EH (cell line): ENCODE results near the gene LETM1.

Source experiments
- DNase-seq: peaks from one replicate; pipeline ENCODE4 v3.0.0-alpha.2; 2015; ENCODE audit warnings: low read depth

LETM1 gene

GRCh38 chr4:1872870-1873269, 16.9 kb upstream of the LETM1 start:
- peak; percentile 86 for DNase-seq

DNA sequence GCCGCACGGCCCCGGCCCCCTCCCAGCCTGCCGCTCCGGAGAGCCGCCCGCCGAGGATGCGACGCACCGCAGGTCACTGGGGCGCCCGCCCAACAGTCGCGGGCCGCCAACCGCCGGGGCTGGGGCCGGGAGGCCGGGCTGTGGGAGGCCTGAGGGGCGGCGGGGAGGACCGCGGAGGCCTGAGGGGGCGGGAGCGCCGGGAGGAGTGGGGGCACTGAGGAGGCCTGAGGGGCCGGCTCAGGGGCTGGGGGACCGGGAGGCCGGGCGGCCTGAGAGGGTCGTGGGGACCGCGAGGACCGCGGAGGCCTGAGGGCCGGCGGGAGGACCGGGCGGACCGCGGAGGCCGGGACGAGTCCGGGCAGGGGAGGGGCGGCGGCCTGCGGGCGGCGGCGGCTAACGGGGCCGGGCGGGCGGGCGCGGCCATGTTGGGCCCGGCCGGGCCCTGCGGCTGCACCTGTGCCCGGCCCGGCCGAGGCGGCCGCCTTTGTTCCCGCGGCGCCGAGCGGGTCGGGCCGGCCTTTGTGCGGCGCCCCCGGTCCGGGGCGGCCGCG, 15.6 kb upstream of the LETM1 start:
- no peak for DNase-seq

DNA sequence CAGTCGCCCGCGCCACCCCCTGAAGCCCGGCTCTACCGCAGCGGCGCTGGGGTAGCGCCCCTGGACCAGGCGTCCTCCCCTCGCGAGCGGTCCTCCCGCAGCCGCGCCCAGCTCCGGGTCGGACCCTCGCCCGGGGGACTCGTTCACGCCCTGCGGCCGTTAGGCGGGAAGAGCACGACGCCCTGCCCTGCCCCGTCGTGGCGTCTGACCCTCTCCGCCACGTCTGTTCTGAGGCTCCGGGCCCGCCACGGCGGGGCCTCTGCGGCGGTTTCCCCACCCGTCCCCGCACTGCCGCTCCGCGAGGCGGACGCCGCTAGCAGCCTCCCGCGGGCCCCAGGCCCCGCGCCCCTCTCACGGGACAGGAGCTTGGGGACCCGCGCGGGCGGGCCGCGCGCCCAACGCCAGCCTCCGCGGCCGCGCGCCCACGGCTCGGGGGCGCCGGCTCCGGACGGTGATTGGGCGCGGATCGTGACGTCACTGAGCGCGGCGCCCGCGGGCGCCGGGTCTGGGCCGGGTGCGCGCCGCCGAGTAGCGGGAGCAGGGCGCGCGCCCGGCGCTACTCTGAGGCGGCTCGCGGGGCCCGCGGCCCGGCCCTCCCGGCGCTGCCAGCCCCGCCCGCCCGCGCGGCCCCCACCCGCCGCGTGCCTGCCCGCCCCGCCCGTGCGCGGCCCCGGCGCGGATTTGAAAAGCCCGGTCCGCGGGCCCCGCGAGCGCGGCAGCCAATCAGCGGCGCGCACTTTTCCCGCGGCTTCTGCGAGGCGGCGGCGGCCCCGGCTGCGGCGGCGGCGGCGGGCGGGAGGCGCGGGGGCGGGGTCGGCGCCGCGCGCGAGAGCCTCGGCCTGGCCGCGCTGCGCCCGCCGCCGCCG, 14.9 kb upstream of the LETM1 start, which contains the start of gene NSD2:
Gene NSD2 (plus strand): TSS at position 816 of the 866 bp plus-strand sequence. CDS start 29,262 bp downstream, outside the sequence.
- peak; percentile 89 for DNase-seq

DNA sequence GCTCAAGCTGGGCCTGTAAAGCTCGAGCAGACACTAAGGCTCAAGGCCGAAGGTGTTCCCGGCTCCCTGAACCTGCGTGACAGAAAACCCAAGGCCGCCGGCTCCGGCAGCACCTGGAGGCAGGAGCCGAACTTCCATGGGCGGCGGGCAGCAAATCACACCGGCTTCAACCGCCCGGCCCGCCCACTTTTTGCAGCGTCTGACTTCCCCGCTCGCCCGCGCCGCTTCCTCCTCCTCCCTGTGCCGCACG, 14.3 kb upstream of the LETM1 start:
- DNase-seq, result peak; percentile 85

DNA sequence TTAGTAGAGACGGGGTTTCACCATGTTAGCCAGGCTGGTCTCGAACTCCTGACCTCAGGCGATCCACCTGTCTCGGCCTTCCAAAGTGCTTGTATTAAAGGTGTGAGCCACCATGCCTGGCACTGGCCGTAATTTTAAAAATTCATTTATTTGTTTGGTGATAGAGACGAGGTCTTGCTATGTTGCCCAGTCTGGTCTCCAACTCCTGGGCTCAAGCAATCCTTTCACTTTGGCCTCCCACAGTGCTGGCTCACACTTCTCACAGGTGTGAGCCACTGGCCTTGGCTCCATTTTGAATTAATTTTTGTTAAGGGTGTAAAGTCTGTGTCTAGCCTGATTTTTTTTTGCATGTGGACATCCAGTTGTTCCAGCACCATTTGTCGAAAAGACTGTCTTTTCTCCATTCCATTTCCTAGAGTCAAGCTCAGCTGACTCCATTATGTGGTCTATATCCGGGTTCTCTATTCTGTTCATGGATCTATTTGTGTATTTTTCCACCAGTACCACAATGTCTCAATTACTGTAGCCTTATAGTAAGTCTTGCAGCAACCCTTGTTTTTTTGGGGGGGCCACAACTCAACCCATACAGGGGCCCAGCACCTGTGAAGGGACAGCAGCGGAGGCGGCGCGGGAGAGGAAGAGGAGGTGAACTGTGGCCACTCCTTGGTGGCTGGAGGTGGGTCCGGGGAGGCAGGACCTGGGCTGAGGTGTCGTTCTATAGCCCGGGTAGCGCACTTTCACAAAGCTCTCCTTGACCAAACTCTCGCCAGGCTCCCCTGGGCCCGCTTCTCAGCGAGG, 13.8 kb upstream of the LETM1 start:
- DNase-seq, result no peak

DNA sequence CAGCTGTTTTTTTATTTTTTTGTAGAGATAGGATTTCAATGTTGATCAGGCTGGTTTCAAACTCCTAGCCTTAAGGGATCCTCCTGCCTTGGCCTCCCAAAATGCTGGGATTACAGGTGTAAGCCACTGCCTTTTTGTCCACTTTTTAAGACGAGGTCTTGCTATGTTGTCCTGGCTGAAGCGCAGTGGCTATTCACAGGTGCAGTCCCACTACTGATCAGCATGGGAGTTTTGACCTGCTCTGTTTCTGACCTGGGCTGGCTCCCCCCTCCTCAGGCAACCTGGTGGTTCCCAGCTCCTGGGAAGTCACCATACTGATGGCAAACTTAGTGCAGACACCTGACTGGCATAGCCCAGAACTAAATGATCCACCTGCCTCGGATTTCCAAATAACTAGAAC, 13.0 kb upstream of the LETM1 start:
- no peak for DNase-seq

DNA sequence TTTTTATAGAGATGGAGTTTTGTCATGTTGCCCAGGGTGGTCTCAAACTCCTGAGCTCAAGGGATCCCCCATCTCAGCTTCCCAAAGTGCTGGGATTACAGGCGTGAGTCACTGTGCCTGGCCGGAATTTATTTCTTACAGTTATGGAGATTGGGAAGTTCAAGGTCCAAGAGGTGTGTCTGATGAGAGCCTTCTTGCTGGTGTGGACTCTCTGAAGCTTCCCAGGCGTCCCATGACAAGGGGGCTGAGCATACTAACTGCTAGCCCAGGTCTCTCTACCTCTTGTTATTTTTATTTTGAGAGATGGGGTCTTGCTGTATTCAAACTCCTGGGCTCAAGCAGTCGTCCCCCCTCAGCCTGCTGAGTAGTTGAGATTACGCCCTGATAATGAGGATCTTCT, 12.3 kb upstream of the LETM1 start:
- DNase-seq, result no peak

- DNase-seq, result no peak
Measured at GRCh38 chr4:1866189-1866661, 10.3 kb upstream of the LETM1 start.

- no peak for DNase-seq
Measured at GRCh38 chr4:1864076-1865008, 8.4 kb upstream of the LETM1 start.

GRCh38 chr4:1863297-1864033, 7.5 kb upstream of the LETM1 start:
- no peak for DNase-seq

GRCh38 chr4:1862961-1863296, 7.0 kb upstream of the LETM1 start:
- no peak for DNase-seq

DNA sequence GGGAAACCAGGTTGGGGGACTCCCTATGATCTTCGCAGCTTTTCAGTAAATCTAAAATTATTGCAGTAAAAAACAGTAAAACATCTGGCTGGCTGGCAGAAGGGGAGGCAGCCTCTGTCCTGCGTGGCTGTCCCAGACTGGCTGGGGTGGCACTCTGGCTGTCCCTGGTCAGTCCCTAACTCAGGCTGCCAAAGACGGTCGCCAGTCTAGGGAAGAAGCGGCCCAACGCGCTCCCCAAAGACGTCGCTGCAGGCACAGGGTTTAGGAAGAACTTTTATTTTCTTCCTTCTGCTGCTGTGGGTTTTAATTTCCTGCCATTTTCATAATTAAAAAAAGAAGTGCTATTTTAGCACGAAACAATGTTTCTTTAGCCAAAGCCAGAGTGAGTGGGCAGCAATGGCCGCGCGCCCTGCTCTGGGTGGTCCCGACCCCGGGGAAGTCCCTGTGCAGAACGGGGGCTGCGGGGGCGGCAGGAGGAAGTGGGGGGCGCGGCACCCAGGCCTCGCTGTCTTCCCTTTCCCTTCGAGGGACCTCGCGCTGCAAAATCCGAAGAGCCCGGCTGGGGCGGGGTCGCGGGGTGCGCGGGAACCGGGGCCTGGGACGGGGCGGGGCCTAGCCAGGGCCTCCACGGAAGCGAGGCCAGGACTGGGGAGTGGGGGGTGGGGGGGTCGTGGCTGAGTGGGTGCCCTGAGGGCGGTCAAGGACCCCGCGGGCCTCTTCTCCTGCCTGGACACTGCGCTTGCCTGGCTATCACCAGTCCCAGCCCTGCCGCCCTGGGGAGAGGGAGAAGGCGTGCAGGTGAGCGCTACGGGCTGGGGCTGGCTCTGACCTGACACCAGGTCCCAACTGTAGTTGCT, 6.3 kb upstream of the LETM1 start:
- no peak for DNase-seq

GRCh38 chr4:1859389-1859753, 3.4 kb upstream of the LETM1 start:
- DNase-seq, result no peak

DNA sequence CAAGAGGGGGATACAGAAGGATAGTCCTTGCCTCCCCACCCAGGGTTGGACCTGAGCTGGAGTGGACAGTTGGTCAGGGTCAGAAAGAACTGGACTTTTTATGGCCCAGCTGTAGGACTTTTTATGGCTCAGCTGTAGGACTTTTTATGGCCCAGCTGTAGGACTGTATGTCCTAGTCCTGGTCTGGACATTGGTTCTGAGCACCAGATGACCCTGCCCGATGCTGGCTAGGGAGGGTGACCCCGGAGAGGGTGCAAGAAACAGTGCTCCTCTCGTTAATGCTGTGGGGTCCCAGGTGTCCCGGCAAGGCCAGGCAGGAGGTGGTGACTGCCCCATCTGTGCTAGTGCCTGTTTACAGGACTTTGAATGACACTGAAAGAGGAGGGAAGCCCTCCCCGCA, 2.0 kb upstream of the LETM1 start:
- no peak for DNase-seq

DNA sequence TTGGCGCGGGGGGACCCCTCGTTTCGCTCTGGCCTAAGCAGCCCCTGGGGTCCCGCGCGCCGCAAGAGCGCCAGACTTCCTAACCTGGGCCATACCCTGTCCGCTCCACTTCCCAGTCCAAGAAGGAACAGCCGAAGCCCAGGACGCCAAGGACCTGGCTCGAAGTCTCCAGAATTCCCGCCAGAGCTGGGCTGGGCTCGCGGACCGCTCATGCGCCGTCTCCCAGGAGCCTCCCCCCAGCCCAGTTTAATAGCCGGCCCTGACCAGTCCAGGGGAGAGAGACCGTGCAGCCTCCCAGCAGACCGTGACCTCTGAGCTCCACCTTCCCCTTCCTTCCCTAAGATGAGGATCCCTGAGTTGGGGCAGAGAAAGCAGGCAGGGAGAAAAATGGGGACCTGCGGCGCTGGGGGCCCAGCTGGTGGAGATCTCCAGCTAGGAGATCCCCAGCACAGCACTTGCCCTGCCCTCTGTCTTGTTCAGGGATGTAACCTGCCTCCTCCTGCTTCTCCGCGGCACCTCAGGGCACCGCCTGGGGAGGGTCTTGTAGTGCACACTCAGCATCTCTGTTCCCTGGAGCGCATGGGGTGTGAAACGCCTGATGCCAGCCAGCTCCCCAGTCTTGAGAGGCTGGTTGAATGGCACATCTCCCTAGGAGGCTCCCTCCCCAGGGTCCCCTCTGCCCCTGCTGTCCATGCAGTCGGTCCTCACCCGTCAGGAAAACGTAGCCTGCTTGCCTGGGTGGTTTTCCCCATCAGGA, 1.2 kb upstream of the LETM1 start:
- peak; percentile 44 for DNase-seq

DNA sequence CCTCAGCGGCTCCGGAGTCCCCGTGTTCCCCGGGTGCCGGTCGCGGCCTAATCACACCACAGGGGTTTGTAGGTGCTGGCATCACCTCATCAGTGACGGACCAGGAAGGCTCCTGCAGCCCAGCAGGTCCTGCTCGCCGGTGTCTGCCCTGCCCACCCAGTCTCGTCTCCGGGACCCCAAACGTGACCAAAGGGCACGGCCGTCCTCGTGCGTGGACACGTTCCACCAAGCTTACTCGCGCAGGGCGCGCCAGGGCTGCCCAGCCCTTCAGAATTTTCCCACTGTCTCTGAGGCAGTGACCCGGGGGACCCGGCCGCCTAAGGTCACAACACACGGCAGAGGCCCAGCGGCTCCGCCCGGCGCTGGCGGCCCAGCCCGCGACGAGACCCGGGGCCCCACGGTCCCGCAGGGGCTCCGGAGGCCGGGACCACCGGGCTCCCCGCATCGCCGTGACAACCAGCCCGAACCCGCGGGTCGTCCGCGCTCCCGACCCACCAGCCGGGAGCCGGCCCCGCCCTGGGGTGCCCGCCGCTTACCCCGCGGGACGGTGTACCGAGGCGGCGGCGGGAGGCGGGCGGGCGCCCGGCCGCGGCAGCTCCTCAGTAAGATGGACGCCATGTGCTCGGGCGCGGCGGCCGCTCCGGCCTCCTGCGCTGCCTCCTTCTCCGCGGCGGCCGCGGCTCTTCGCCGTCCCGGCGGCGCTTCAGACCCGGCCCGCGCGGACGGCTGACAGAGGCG, 454 bp downstream of the LETM1 start:
- peak; percentile 17 for DNase-seq

DNA sequence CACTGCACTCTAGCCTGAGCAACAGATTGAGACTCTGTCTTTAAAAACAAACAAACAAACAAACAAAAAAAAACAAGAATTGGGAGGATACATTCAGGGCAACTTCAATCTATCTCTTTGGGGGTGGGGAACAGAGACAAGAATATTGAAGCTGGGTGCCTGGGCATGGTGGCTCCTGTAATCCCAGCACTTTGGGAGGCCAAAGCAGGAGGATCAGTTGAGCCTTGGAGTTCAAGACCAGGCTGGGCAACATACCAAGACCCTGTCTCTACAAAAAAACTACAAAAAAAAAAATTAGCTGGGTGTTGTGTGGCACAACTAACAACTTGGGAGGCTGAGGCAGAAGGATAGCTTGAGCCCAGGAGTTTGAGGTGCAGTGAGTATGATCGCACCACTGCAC, 1.2 kb downstream of the LETM1 start:
- DNase-seq, result no peak

- DNase-seq, result no peak
Measured at GRCh38 chr4:1852904-1853623, 2.9 kb downstream of the LETM1 start.
